ENCODE measurements around the gene C11orf16.
"Not testable (repeated sequence)": the region's sequence is repeated elsewhere in the genome, so short reads cannot be mapped to it uniquely, and the experiment has no call there.

Gene C11orf16

GRCh38 chr11:8935789-8936188 is 3.0 kb upstream of the C11orf16 start:
- DNase-seq = not testable (repeated sequence)

- DNase-seq = no peak
Measured at GRCh38 chr11:8934742-8935488, 2.2 kb upstream of the C11orf16 start.

DNA sequence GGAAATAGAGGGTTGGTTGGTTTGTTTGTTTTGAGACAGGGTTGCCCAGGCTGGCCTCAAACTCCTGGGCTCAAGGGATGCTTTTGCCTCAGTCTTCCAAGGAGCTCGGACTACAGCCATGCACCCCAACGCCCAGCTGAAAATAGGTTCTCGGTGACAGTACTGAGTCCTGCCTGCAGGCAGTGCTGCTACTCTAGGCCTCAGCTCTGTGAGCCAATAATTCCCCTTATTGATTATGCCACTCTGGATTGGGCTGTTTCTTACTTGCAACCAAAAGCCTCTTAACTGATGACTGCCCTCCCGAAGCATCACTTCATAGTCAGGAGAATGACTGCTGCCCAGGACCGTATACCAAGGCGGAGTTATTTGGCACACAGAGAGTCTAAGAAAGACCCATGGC is 1.2 kb upstream of the C11orf16 start:
- no peak for DNase-seq

- DNase-seq = no peak
Measured at GRCh38 chr11:8930456-8931175, 2.1 kb downstream of the C11orf16 start.

- no peak for DNase-seq
Measured at GRCh38 chr11:8928981-8929615, 3.6 kb downstream of the C11orf16 start.

DNA sequence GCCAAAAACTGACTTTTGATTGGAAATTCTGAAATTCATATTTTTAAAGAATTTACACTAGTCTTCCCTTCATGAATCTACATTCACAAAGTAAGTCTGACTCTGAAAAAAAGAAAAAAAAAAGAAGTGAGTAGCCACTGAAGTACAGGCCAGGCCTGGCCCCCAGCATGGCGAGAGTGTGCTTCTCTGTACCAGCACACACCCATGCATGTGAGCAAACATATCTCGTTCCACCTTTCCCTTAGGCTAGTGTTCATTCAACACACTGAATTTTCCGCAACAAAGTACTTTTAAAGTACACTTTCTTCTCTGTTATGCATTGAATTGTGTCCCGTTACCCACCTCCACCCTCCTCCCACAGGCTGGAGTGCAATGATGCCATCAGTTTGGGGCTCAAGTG is 4.5 kb downstream of the C11orf16 start:
- DNase-seq = no peak

- DNase-seq = no peak
Measured at GRCh38 chr11:8927233-8927632, 5.5 kb downstream of the C11orf16 start.

- no peak for DNase-seq
Measured at GRCh38 chr11:8926236-8926635, 6.5 kb downstream of the C11orf16 start.

GRCh38 chr11:8925711-8926110 is 7.0 kb downstream of the C11orf16 start:
- no peak for DNase-seq

- no peak for DNase-seq
Measured at GRCh38 chr11:8922691-8923090, 10.1 kb downstream of the C11orf16 start.

- no peak for DNase-seq
Measured at GRCh38 chr11:8917157-8917825, 15.5 kb downstream of the C11orf16 start.

GRCh38 chr11:8914661-8915018 is 18.1 kb downstream of the C11orf16 start:
- no peak for DNase-seq

DNA sequence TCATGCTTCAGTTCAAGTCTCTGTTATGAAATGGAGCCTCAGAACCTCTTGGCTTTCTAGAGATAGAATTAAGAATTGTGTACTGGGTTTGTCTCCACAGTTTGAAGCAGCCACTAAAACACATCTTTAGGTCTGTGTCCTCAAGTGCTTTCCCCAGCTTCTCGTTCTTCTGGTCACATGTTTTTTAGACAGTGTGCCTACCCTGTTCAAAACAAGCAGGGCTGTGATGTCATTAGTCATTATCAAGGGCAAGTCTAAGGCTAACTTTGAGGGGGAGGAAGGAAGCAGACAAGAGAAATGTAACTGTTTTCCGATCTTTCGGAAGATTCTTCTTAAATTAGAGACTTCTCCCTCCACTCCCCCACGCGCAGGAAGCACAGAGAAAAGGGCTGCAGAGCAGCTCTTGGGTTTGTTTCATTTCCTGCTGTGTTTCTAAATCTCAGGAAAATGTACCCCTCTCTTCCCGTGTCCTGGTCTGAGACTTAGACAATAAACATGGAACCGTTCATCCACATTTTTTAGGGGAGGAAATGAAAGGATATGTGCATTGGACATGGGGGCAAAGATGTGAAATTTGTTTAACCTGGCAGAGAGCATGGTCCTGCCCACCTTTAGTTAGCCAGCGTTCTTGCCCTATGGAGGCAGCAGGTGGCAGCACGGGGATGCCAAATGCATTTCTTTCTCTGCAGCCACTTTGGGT is 18.6 kb downstream of the C11orf16 start:
- peak; percentile 50 to 52 for DNase-seq

DNA sequence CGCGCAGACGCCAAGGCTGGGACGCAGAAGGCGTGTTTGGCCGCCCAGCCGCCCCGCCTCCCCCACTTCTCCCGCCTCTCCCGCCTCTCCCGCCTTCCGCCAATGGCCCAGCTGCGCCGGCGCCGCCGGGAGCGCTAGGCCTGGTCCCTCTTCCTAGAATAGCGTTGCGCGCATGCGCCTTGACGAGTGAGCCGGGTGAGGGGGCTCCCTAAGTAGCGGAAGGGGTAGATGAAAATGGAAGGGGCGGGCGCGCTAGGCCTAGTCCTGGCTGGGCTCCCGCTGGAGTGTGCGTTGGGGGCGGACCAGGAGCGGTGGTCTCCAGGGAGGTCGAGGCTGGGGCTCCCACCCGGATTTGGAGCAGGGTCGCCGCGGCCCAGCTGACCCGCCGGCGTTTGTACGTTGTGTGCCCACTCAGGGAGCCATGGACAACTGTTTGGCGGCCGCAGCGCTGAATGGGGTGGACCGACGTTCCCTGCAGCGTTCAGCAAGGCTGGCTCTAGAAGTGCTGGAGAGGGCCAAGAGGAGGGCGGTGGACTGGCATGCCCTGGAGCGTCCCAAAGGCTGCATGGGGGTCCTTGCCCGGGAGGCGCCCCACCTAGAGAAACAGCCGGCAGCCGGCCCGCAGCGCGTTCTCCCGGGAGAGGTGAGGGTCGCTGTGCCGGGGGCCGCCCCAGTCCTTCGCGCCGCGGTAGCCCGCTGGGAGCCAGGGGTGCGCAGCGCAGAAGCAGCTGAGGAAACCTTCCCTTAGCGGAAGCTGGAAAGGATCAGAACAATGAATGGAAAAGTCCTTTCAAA is 21.5 kb downstream of the C11orf16 start, which contains the start of gene AKIP1:
TSS of gene AKIP1 (plus strand) at position 161 of the 795 bp plus-strand sequence. CDS start at position 422, 261 bp downstream.
- peak; percentile 83 for DNase-seq

DNA sequence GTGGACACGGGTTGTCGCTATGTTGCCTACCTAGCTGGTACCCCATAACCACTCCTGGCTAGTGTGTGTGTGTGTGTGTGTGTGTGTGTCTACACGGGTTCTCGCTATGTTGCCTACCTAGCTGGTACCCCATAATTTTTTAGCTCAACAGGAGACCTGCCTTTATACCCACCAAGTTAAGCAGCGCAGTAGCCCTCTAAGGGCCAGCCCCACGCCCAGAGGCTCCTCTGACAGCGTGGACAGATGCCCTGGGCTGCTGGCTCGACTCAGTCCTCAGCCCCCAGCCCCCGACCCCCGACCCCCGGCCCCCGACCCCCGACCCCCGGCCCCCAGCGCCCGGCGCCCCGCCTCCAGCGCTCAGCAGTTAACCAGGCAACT is 22.1 kb downstream of the C11orf16 start:
- DNase-seq = peak in 1 of 2 donors; percentile 36

GRCh38 chr11:8908099-8908498 is 24.6 kb downstream of the C11orf16 start:
- DNase-seq = no peak

DNA sequence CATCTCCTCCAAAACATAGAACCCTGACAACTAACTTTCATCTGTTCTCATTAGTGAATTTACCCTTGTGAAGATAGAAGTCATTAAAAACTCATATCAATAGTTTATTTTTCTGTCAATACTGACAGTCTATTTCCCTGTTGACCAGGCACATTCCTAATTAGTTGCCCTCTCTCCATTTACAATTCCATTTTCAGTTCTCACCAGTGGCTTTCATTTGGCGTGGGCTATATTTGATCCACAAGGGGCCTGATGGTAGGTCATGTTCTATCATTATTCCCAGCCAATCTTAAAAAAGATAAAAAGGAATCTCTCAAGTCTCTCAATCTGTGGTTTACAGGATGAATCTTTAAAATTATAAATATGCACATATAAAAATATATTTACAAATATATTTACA is 25.6 kb downstream of the C11orf16 start:
- no peak for DNase-seq

GRCh38 chr11:8905528-8906165 is 27.1 kb downstream of the C11orf16 start:
- no peak for DNase-seq

DNA sequence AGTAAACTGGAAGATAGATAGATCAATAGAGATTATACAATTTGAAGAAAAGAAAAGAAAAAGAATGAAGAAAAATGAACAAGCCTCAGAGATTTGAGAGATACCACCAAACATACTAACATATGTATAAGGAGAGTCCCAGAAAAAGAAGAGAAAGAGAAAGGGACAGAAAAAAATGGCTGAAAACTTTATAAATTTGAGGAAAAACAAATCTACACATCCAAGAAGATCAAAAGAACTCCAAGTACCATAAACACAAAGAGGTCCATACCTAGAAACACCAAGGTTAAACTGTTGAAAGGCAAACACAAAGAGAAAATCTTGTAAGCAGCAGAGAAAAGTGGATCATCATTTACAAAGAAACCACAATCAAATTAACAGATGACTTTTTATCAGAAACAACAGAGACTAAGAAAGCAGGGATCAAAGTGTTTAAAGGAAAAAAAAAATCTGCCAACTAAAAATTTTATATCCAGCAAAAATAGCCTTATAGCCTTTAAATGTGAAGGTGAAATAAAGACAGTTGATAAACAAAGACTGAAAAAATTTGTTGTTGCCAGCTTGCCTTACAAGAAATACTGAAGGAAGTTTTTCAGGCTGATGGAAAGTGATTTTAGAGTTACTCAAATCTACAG is 33.5 kb downstream of the C11orf16 start:
- no peak for DNase-seq

DNA sequence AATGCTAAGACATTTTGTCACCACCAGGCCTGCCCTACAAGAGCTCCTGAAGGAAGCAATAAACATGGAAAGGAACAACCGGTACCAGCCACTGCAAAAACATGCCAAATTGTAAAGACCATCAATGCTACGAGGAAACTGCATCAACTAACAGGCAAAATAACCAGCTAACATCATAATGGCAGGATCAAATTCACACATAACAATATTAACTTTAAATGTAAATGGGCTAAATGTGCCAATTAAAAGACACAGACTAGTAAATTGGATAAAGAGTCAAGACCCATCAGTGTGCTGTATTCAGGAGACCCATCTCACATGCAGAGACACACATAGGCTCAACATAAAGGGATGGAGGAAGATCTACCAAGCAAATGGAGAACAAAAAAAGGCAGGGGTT is 41.6 kb downstream of the C11orf16 start:
- not testable (repeated sequence) for DNase-seq

GRCh38 chr11:8886322-8886721 is 46.4 kb downstream of the C11orf16 start:
- DNase-seq = no peak
